ENCODE results near the gene CKS1B.

Gene CKS1B

GRCh38 chr1:155016231-155016831 lies 41.9 kb downstream of the CKS1B start:
- DNase-seq, result peak; percentile 48

- DNase-seq, result peak; percentile 94
These were observed 42.8 kb downstream of the CKS1B start for GRCh38 chr1:155017041-155017945.

DNA sequence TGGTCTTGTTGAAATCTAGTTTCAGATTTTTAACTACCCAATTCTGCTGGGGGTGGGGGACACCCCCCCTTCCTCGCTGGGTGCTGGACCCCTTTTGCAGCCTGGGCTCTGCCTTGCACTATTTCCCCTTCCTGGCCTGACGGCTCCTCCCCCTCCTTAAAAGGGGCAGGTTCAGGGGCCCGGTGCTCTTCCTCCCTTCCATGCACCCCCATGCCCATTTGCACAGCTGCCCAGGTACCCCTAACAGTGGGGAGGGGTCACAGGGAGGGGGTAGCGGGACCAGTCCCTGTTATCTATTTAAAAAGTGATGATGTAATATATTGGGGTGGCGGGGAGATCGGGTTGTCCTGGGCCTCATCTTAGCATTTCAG lies 43.5 kb downstream of the CKS1B start:
- DNase-seq, result no peak

- no peak for DNase-seq
These were observed 44.3 kb downstream of the CKS1B start for GRCh38 chr1:155018617-155019348.

- DNase-seq, result no peak
These were observed 45.1 kb downstream of the CKS1B start for GRCh38 chr1:155019377-155020245.

DNA sequence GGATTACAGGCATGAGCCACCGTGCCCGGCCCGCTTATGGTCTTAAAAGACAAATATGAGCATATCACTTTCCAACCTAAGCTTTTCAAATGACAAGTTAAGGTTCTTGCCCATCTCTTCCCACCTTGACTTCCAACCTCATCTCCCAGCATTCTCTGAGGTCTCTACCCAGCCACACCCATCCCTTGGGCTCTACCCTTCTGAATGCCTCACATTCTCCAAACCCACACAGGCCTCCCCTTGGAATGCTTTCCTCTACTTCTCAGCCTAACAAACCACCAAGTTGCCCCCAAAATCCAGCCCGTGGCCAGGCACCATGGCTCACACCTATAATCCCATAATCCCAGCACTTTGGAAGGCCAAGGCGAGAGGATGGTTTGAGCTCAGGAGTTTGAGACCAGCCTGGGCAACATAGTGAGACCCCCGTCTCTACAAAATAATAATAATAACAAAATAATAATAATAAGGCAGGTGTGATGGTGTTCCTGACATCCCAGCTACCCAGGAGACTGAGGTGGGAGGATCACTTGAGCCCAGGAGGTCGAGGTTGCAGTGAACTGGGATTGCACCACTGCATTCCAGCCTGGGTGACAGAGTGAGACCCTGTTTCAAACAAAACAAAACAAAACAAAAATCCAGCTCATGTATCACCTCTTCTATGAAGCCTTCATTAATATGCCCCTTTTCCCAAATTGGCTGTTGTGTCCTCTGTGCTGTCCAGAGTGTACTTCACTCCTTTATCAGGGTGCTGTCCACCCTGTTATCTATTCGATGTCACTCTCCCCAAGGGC lies 47.9 kb downstream of the CKS1B start:
- DNase-seq, result no peak

- DNase-seq, result peak; percentile 25
These were observed 48.4 kb downstream of the CKS1B start for GRCh38 chr1:155022927-155023236.

GRCh38 chr1:155023627-155024026 lies 49.1 kb downstream of the CKS1B start:
- no peak for DNase-seq

- no peak for DNase-seq
These were observed 49.8 kb downstream of the CKS1B start for GRCh38 chr1:155024315-155024714.

DNA sequence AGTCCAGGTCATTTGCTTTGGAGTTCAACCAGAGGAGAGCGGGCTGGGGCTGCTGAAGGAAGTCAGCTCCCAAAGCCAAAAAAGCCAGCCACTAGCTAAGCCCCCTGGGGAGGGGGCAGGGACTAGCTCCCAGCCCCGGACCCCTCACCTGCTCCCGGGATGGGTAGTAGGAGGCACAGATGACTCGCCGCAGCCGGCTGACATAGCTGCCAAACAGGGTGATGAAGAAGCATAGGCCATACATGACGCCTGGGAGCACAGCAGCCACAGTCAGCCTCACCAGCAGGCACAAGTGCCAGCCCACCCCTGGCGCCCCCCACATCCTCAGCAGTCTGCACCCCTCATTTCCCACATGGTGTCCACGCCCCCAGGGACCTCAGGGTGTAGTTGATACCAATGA lies 51.7 kb downstream of the CKS1B start:
- no peak for DNase-seq

DNA sequence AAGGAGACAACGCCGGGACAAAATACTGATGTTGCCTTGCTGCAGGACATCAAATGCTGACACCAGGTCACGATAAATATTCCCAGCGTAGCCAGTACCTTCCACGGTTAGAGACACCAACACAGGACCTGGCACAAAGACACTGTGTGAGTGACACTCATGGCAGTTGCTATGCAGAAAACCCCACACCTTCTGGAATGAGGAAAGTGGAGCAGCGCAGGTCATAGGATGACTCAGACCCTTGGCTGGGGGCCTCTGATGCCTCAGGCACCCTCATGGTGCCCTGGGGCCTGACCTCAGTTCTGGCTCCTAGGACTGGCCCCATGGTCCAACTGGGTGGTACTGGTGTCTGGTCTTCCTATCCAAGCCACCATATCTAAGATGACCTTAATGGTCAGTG lies 52.1 kb downstream of the CKS1B start:
- no peak for DNase-seq

All from CD4-positive, alpha-beta T cell treated with Interleukin-6 for 4 hours (primary cell).